Fibroblast of lung (primary cell): ENCODE measurements around the gene SUN5.

ENCODE experiments used
- CTCF ChIP-seq, 2 donors: IDR thresholded peaks in 1 of 2; conservative IDR thresholded peaks in 1 of 2; 1 replicate in 1 of 2; 2 replicates in 1 of 2; pipeline ENCODE4 v1.5.1; 2011 to 2012; ENCODE audit warnings: low read length in 2 of 2, control low read depth in 1 of 2, inconsistent platforms in 1 of 2, low read depth in 1 of 2, mild to moderate bottlenecking in 1 of 2
- EZH2 ChIP-seq: IDR thresholded peaks from 2 replicates; pipeline ENCODE4 v1.5.1; 2012; ENCODE audit warnings: low read length, control low read depth, mild to moderate bottlenecking; ENCODE audit errors: missing control alignments

GRCh38 chr20:32983459-32984112, 20.6 kb downstream of the SUN5 start:
- TF ChIP-seq CTCF (conservative IDR thresholded peaks at IDR 0.05 in 1 of 2, IDR thresholded peaks at IDR 0.05 in 1 of 2; ENCODE audit: low read depth in 1 of 2, low read length in 2 of 2) (no peak), EZH2 (no peak)
